Embryonic facial prominence (tissue), 1 donor: Measurements from ENCODE around the gene GTPBP10.

Experiments
- DNase-seq: peaks from one replicate; pipeline ENCODE4 v3.0.0-alpha.2; 2016; ENCODE audit errors: extremely low spot score

Gene GTPBP10

GRCh38 chr7:90351987-90352386 is 5.5 kb downstream of the GTPBP10 start:
- no peak for DNase-seq

- DNase-seq: no peak
Observed at GRCh38 chr7:90383422-90383821, 36.9 kb downstream of the GTPBP10 start.

- DNase-seq: no peak
Observed at GRCh38 chr7:90383861-90384260, 37.3 kb downstream of the GTPBP10 start.

GRCh38 chr7:90384433-90384832 is 37.9 kb downstream of the GTPBP10 start:
- DNase-seq: no peak

GRCh38 chr7:90387470-90388240 is 41.1 kb downstream of the GTPBP10 start:
- DNase-seq: no peak

- DNase-seq: no peak
Observed at GRCh38 chr7:90390926-90391325, 44.4 kb downstream of the GTPBP10 start.

- no peak for DNase-seq
Observed at GRCh38 chr7:90391488-90391887, 45.0 kb downstream of the GTPBP10 start.

- DNase-seq: no peak
Observed at GRCh38 chr7:90396420-90396819, 49.9 kb downstream of the GTPBP10 start.

GRCh38 chr7:90401989-90402388 is 55.5 kb downstream of the GTPBP10 start:
- no peak for DNase-seq

GRCh38 chr7:90402785-90403173 is 56.3 kb downstream of the GTPBP10 start:
- DNase-seq: no peak

- DNase-seq: peak; percentile 90
Observed at GRCh38 chr7:90403174-90404113, 56.9 kb downstream of the GTPBP10 start, which contains the start of gene CLDN12. Gene CLDN12, plus strand, starts transcription at chr7:90403461. Its CDS starts 9,216 bp downstream, at chr7:90412677.

GRCh38 chr7:90404777-90405176 is 58.3 kb downstream of the GTPBP10 start:
- no peak for DNase-seq

GRCh38 chr7:90407484-90407821 is 60.9 kb downstream of the GTPBP10 start:
- no peak for DNase-seq

GRCh38 chr7:90408142-90408541 is 61.6 kb downstream of the GTPBP10 start:
- DNase-seq: no peak

GRCh38 chr7:90409667-90410066 is 63.2 kb downstream of the GTPBP10 start:
- DNase-seq: no peak

- DNase-seq: no peak
Observed at GRCh38 chr7:90411510-90411909, 65.0 kb downstream of the GTPBP10 start.

- DNase-seq: no peak
Observed at GRCh38 chr7:90412458-90413184, 66.1 kb downstream of the GTPBP10 start.

GRCh38 chr7:90413185-90413528 is 66.6 kb downstream of the GTPBP10 start:
- no peak for DNase-seq

GRCh38 chr7:90421651-90422050 is 75.1 kb downstream of the GTPBP10 start:
- no peak for DNase-seq

- no peak for DNase-seq
Observed at GRCh38 chr7:90424720-90425119, 78.2 kb downstream of the GTPBP10 start.

GRCh38 chr7:90425376-90425775 is 78.9 kb downstream of the GTPBP10 start:
- DNase-seq: no peak
